Transverse colon (tissue), 4 donors: ENCODE results near the gene PTPRG. TPM values are rescaled to one million over a fixed set of nuclear protein-coding genes. Genes with fewer than 3 reads are reported as not detected.
A peak's percentile ranks its signal among the peaks of the same experiment; 100 is the strongest.

ENCODE experiments used
- DNase-seq: peaks from one replicate; pipeline ENCODE4 v3.0.0-alpha.2; 2019
- H3K27ac ChIP-seq, 4 donors: fragments of 200-600 bp; sonication (generic); 2 replicates each; pipeline ENCODE4 v1.5.1; 2016 to 2018; ENCODE audit warnings: inconsistent platforms in 4 of 4
- H3K27me3 ChIP-seq: fragments of 200-600 bp; sonication (generic); 2 replicates; pipeline ENCODE4 v1.5.1; 2017; ENCODE audit warnings: inconsistent platforms
- H3K36me3 ChIP-seq, 4 donors: fragments of 200-600 bp; sonication (generic); 2 replicates each; pipeline ENCODE4 v1.5.1; 2017 to 2019; ENCODE audit warnings: inconsistent platforms in 4 of 4
- H3K4me1 ChIP-seq, 4 donors: fragments of 200-600 bp; sonication (generic); 2 replicates each; pipeline ENCODE4 v1.5.1; 2017 to 2020; ENCODE audit warnings: inconsistent platforms in 4 of 4
- H3K4me3 ChIP-seq, 4 donors: fragments of 200-600 bp; sonication (generic); 1 replicate in 1 of 4; 2 replicates in 3 of 4; pipeline versions ENCODE4 v1.5.1 to v1.6.1; 2017 to 2019; ENCODE audit warnings: inconsistent platforms in 4 of 4
- H3K9me3 ChIP-seq, 2 donors: fragments of 200-600 bp; sonication (generic); 2 replicates each; pipeline ENCODE4 v1.5.1; 2017 to 2019; ENCODE audit warnings: inconsistent platforms in 2 of 2
- EP300 ChIP-seq: sonication (generic); formaldehyde crosslinking; IDR thresholded peaks from one replicate; pipeline ENCODE4 v1.6.1; 2017; ENCODE audit warnings: antibody characterized with exemption, low read depth
- POLR2A ChIP-seq: fragments of 450-650 bp; IDR thresholded peaks from one replicate; pipeline ENCODE4 v1.6.1; 2016; ENCODE audit warnings: antibody characterized with exemption, mild to moderate bottlenecking, moderate library complexity
- POLR2AphosphoS5 ChIP-seq, 3 donors: sonication (generic); formaldehyde crosslinking; IDR thresholded peaks; one replicate each; pipeline ENCODE4 v1.6.1; 2016; ENCODE audit warnings: antibody characterized with exemption in 3 of 3
- WGBS, 2 donors: methylation state at CpG; one replicate each; pipeline ENCODE4 v1.1.5; 2018; ENCODE audit warnings: low coverage in 1 of 2; 5-methylcytosine and 5-hydroxymethylcytosine counted together
- in situ Hi-C, 4 donors: fragments of 200-750 bp; cut with MboI; loops; one replicate each; pipeline versions ENCODE4 v1.15.0 to v1.15.1; 2017; ENCODE audit warnings: low sequenced_read_pairs in 3 of 4, low pct_ligation_motif_present in 1 of 4, low pct_unique_long_range_greater_than_20kb in 1 of 4
- intact Hi-C: fragments of 100-400 bp; cut with DNase I; formaldehyde crosslinking; loops from one replicate; pipeline ENCODE4 v1.15.1; 2023; ENCODE audit warnings: low total_unique reads
- total RNA-seq, 4 donors: library from RNA; depleted of rRNA; stranded (reverse); fragments of >200 nt; gene quantifications; one replicate each; pipeline ENCODE4 v1.1.0, GENCODE V29; 2016
- TF ChIP-seq, protein P1 (sequence below), 5 experiments: fragments of 200-600 bp in 3 of 5; fragments of 450-650 bp in 2 of 5; sonication (generic) in 3 of 5; IDR thresholded peaks; 1 replicate in 2 of 5; 2 replicates in 3 of 5; pipeline ENCODE4 v1.5.1; 2016 to 2017; ENCODE audit warnings: antibody characterized with exemption in 5 of 5, inconsistent platforms in 3 of 5, mild to moderate bottlenecking in 2 of 5, moderate library complexity in 1 of 5

The PTPRG gene
- total RNA-seq, 4 donors from 2014 or later: 29.2 to 83.4 (median 41.6) TPM

DNA sequence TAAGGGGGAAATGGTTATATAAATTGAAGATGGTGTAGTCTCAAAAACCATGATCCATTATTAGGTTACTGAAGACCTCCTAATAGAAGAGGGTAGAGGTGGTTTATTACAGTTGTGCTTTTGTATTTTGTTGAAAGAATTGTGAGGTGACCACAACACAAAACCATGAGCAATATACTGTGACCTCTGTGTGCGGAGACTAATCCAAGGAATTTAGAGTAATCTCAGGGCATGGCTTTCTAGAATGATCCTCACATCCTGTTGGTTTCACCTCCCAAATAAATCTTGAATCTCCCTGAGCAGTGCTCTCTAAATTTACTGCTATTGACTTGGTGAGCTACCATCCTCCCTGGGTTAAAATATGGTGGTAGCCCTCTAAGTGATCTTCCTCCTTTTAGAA, 52.3 kb downstream of the PTPRG start:
- no peak overlapping the region for H3K4me3 ChIP-seq
- no peaks in the 10 kb centered on the region for H3K27me3 ChIP-seq
- intact Hi-C loops (no loop called here), in situ Hi-C loops (no loop called here)
- WGBS, 2 donors: 96% methylated on average over 1 of the region's 1 CpG; no CpG with 5 or more reads in 1 of the 2 donors
- H3K36me3 ChIP-seq: no peaks in the 10 kb centered on the region
- no peak overlapping the region for H3K27ac ChIP-seq
- TF ChIP-seq POLR2A (no peak), POLR2AphosphoS5 (IDR thresholded peaks at IDR 0.05) (no peak), EP300 (no peak)
- TF ChIP-seq, protein P1, sequence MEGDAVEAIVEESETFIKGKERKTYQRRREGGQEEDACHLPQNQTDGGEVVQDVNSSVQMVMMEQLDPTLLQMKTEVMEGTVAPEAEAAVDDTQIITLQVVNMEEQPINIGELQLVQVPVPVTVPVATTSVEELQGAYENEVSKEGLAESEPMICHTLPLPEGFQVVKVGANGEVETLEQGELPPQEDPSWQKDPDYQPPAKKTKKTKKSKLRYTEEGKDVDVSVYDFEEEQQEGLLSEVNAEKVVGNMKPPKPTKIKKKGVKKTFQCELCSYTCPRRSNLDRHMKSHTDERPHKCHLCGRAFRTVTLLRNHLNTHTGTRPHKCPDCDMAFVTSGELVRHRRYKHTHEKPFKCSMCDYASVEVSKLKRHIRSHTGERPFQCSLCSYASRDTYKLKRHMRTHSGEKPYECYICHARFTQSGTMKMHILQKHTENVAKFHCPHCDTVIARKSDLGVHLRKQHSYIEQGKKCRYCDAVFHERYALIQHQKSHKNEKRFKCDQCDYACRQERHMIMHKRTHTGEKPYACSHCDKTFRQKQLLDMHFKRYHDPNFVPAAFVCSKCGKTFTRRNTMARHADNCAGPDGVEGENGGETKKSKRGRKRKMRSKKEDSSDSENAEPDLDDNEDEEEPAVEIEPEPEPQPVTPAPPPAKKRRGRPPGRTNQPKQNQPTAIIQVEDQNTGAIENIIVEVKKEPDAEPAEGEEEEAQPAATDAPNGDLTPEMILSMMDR (IDR thresholded peaks at IDR 0.05): no peak
- H3K9me3 ChIP-seq: no peaks in the 10 kb centered on the region
- H3K4me1 ChIP-seq: peaks cover 0 to 15% (median 2%) of the 10 kb centered on the region in 4 donors
- no peak for DNase-seq

DNA sequence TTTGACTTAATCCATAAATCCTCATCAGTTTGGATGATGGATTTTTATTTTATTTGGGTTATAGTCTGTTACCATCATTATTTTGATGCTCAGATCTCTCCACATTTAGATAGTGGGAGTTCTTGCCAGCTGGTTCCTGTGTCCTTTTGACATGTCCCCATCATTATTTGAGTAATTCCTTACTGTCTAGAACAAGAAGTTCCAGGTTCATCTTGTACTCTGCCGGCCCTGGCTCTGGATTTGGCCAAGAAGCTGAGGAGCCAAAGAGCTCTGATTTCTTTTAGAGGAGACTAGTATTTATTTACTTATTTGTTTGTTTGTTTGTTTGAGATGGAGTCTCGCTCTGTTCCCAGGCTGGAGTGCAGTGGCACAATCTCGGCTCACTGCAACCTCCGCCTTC, 54.3 kb downstream of the PTPRG start:
- in situ Hi-C loops (no loop called here), intact Hi-C loops (no loop called here)
- H3K36me3 ChIP-seq: no peaks in the 10 kb centered on the region
- H3K9me3 ChIP-seq: no peaks in the 10 kb centered on the region
- no peak for DNase-seq
- H3K27ac ChIP-seq: no peak overlapping the region
- H3K4me3 ChIP-seq: no peak overlapping the region
- 92 to 98% methylated on average over 3 to 4 of the region's 4 CpGs for WGBS, 2 donors
- TF ChIP-seq, protein P1 (IDR thresholded peaks at IDR 0.05): no peak
- TF ChIP-seq POLR2A (no peak), POLR2AphosphoS5 (IDR thresholded peaks at IDR 0.05) (peak in 1 of 3 donors; percentile 30), EP300 (peak; percentile 15)
- H3K27me3 ChIP-seq: no peaks in the 10 kb centered on the region
- H3K4me1 ChIP-seq: peaks cover 0 to 15% (median 2%) of the 10 kb centered on the region in 4 donors

DNA sequence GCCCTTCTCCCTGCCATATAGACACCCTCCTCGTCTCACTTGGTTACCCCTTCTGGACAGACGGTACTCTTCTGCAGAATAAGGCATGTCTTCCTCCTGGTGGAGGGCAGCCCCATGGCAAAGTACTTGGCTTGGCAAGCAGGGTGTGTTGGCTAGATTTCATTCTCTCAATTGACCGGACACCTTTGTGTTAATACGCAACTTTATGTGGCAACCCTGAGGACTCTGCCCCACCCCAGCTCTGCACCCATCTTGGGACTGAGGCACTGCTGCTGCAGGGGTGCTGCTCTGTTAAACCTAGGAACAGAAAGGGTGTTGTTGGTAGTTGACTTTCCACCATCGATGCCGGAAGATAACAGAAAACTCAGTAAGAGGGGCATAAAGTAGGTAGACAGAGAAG, 55.2 kb downstream of the PTPRG start:
- peak overlapping the region in 1 of 4 donors; percentile 43 for H3K27ac ChIP-seq
- no peak for DNase-seq
- no peaks in the 10 kb centered on the region for H3K27me3 ChIP-seq
- in situ Hi-C loops: no loop called here
- 93 to 96% methylated on average over 3 to 6 of the region's 6 CpGs for WGBS, 2 donors
- intact Hi-C loops: no loop called here
- no peak for TF ChIP-seq POLR2AphosphoS5 (IDR thresholded peaks at IDR 0.05)
- TF ChIP-seq, protein P1 (IDR thresholded peaks at IDR 0.05): no peak
- TF ChIP-seq POLR2A: no peak
- no peak for TF ChIP-seq EP300
- H3K9me3 ChIP-seq: no peaks in the 10 kb centered on the region
- H3K4me3 ChIP-seq: no peak overlapping the region
- H3K4me1 ChIP-seq: peaks cover 0 to 15% (median 2%) of the 10 kb centered on the region in 4 donors
- H3K36me3 ChIP-seq: no peaks in the 10 kb centered on the region

DNA sequence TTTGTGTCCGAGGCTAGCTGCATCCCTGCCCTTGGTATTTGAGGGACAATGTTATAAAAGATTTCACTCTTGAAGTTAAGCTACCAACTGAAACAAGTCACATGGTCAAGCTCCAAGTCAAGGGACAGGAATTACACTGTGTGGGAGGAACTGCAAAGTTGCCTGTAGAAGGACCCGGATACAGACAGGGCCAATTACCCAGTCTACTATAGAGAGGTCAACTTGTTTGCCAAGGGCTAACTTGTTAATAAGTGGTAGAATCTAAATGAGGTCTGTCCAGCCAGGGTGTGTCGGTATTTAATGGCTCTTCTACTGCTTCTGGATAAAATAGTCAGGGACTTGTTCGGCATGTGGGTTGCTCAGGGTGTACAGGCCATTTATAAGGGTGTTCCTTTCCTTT, 55.7 kb downstream of the PTPRG start:
- intact Hi-C loops (no loop called here), in situ Hi-C loops (no loop called here)
- Histone ChIP-seq H3K27me3 (no peaks in the 10 kb centered on the region), H3K4me3 (no peak overlapping the region), H3K27ac (peak overlapping the region in 3 of 4 donors; percentile 0 to 43 (median 25)), H3K4me1 (peaks cover 0 to 15% (median 2%) of the 10 kb centered on the region in 4 donors), H3K36me3 (no peaks in the 10 kb centered on the region), H3K9me3 (no peaks in the 10 kb centered on the region)
- WGBS, 2 donors: 59 to 61% methylated on average over 4 of the region's 4 CpGs
- TF ChIP-seq POLR2A: no peak
- no peak for TF ChIP-seq POLR2AphosphoS5 (IDR thresholded peaks at IDR 0.05)
- TF ChIP-seq, protein P1 (IDR thresholded peaks at IDR 0.05): no peak
- TF ChIP-seq EP300: no peak
- no peak for DNase-seq
